HG02798 (cell line): ENCODE measurements around the gene CDK1.

Source experiments
- ATAC-seq: cut with Tn5 transposase; IDR thresholded peaks from one replicate; pipeline ENCODE4 v1.9.1; 2021; ENCODE audit warnings: mild to moderate bottlenecking; ENCODE audit not compliant: unreplicated experiment, poor library complexity

Gene CDK1

GRCh38 chr10:60778214-60778970, at the start of gene CDK1:
Gene CDK1 (plus strand): TSS chr10:60778478. CDS start chr10:60780166, 1,688 bp downstream.
- peak; percentile 97 for ATAC-seq

- no peak for ATAC-seq
Observed at GRCh38 chr10:60729106-60729505, 49.2 kb upstream of the CDK1 start.

GRCh38 chr10:60731134-60731885, 47.0 kb upstream of the CDK1 start:
- ATAC-seq, result peak; percentile 80

- ATAC-seq, result no peak
Observed at GRCh38 chr10:60732198-60732806, 46.0 kb upstream of the CDK1 start.

- peak; percentile 63 for ATAC-seq
Observed at GRCh38 chr10:60732807-60733516, 45.3 kb upstream of the CDK1 start.

GRCh38 chr10:60733517-60733822, 44.8 kb upstream of the CDK1 start:
- ATAC-seq, result no peak

- no peak for ATAC-seq
Observed at GRCh38 chr10:60733826-60734225, 44.5 kb upstream of the CDK1 start.

- ATAC-seq, result no peak
Observed at GRCh38 chr10:60734226-60734625, 44.1 kb upstream of the CDK1 start.

- no peak for ATAC-seq
Observed at GRCh38 chr10:60735244-60735643, 43.0 kb upstream of the CDK1 start.

GRCh38 chr10:60737242-60737641, 41.0 kb upstream of the CDK1 start:
- ATAC-seq, result no peak

- no peak for ATAC-seq
Observed at GRCh38 chr10:60739558-60739957, 38.7 kb upstream of the CDK1 start.

GRCh38 chr10:60742512-60742911, 35.8 kb upstream of the CDK1 start:
- no peak for ATAC-seq

- ATAC-seq, result no peak
Observed at GRCh38 chr10:60747817-60748469, 30.3 kb upstream of the CDK1 start.

- ATAC-seq, result no peak
Observed at GRCh38 chr10:60753152-60753551, 25.1 kb upstream of the CDK1 start.

GRCh38 chr10:60753817-60754216, 24.5 kb upstream of the CDK1 start:
- no peak for ATAC-seq

GRCh38 chr10:60757420-60757895, 20.8 kb upstream of the CDK1 start:
- ATAC-seq, result no peak

- ATAC-seq, result no peak
Observed at GRCh38 chr10:60759181-60759580, 19.1 kb upstream of the CDK1 start.

GRCh38 chr10:60760711-60761210, 17.5 kb upstream of the CDK1 start:
- no peak for ATAC-seq

GRCh38 chr10:60762554-60762953, 15.7 kb upstream of the CDK1 start:
- no peak for ATAC-seq

GRCh38 chr10:60767424-60767823, 10.9 kb upstream of the CDK1 start:
- ATAC-seq, result no peak
